HFF-Myc (cell line): Measurements from ENCODE around the gene RAX.
A peak's percentile ranks its signal among the peaks of the same experiment; 100 is the strongest.

Experiments used
- DNase-seq: peaks from one replicate; pipeline ENCODE4 v3.0.0-alpha.2; 2011; ENCODE audit warnings: low read depth; ENCODE audit errors: extremely low read depth
- H3K4me3 ChIP-seq: replicated peaks from 2 replicates; pipeline ENCODE4 v1.5.1; 2011; ENCODE audit warnings: low read depth, mild to moderate bottlenecking, control low read depth, low read length
- CTCF ChIP-seq: IDR thresholded peaks from 2 replicates; pipeline ENCODE4 v1.5.1; 2012; ENCODE audit warnings: mild to moderate bottlenecking, low read depth, low read length, control low read depth; ENCODE audit errors: missing control alignments

RAX gene

GRCh38 chr18:59272891-59273758 is at the start of gene RAX:
TSS of gene RAX (minus strand) at chr18:59273454. CDS start at chr18:59273206, 248 bp downstream.
- no peak for DNase-seq
- peak; percentile 38 for TF ChIP-seq CTCF
- H3K4me3 ChIP-seq, result no peak within 1 kb of the TSS

GRCh38 chr18:59318460-59319050 is 45.3 kb upstream of the RAX start, which contains the start of gene CPLX4:
TSS of gene CPLX4 (minus strand) at chr18:59318649. CDS start at chr18:59318462, 187 bp downstream.
- DNase-seq, result no peak
- TF ChIP-seq CTCF, result no peak
- no peak within 1 kb of the TSS for H3K4me3 ChIP-seq

GRCh38 chr18:59311631-59312030 is 38.4 kb upstream of the RAX start:
- TF ChIP-seq CTCF, result no peak
- H3K4me3 ChIP-seq, result no peak overlapping the region
- no peak for DNase-seq

GRCh38 chr18:59308938-59309260 is 35.6 kb upstream of the RAX start:
- TF ChIP-seq CTCF, result no peak
- peak overlapping the region; percentile 28 for H3K4me3 ChIP-seq
- DNase-seq, result no peak

- DNase-seq, result peak; percentile 12
- peak overlapping the region; percentile 28 for H3K4me3 ChIP-seq
- TF ChIP-seq CTCF, result peak; percentile 88
Observed at GRCh38 chr18:59308248-59308937, 35.1 kb upstream of the RAX start.

GRCh38 chr18:59306640-59307039 is 33.4 kb upstream of the RAX start:
- no peak for TF ChIP-seq CTCF
- DNase-seq, result no peak
- H3K4me3 ChIP-seq, result no peak overlapping the region
